ENCODE measurements around the gene ZNF318.
A peak's percentile ranks its signal among the peaks of the same experiment; 100 is the strongest.
"Not testable (repeated sequence)": the region's sequence is repeated elsewhere in the genome, so short reads cannot be mapped to it uniquely, and the experiment has no call there.

The ZNF318 gene

GRCh38 chr6:43368259-43369160, 937 bp downstream of the ZNF318 start:
- TF ChIP-seq GATA1 (IDR thresholded peaks at IDR 0.05; ENCODE audit: low read depth, low read length) = no peak
- no peak for TF ChIP-seq POLR2A (IDR thresholded peaks at IDR 0.05; ENCODE audit: low read length)
- peak; percentile 42 to 58 for DNase-seq

GRCh38 chr6:43367245-43367984, 2.0 kb downstream of the ZNF318 start:
- peak in 1 of 2 experiments; percentile 14 for DNase-seq
- TF ChIP-seq POLR2A (IDR thresholded peaks at IDR 0.05; ENCODE audit: low read length) = no peak

DNA sequence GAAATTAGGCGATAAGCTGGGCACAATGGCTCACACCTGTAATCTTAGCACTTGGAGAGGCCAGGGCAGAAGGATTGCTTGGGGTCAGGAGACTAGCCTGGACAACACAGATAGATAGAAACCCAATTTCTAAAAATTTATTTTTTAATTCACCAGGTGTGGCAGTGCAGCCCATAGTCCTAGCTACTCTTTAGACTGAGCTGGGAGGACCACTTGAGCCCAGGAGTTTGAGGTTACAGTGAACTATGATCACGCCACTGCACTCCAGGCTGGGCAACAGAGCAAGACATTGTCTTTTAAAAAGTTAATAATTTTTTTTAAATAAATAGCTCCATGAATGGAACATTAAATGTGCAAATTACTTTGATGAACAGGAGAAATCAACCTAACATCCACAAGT, 8.2 kb downstream of the ZNF318 start:
- no peak for DNase-seq
- TF ChIP-seq POLR2A (IDR thresholded peaks at IDR 0.05; ENCODE audit: low read length) = no peak
- TF ChIP-seq GATA1 (IDR thresholded peaks at IDR 0.05; ENCODE audit: low read depth, low read length) = no peak

DNA sequence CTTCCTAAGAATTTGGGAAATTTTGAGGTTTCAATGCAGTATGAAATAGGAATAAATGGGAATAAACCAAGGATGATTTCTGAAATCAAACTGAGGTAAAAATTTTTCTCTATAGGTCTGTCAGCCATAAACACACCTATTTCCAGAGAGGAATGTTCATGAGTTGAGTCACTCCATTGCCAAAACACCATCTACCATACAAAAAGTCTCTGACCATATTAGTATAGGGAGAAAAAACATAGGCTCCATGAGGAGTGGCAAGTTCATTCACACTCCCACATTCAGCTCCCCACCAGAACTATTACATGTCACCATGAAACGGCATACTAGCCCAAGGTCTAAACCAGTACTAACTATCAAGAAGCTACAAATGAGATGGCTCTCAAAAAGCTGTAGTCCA, 9.6 kb downstream of the ZNF318 start:
- TF ChIP-seq POLR2A (IDR thresholded peaks at IDR 0.05; ENCODE audit: low read length) (no peak), GATA1 (IDR thresholded peaks at IDR 0.05; ENCODE audit: low read depth, low read length) (no peak)
- DNase-seq = no peak

DNA sequence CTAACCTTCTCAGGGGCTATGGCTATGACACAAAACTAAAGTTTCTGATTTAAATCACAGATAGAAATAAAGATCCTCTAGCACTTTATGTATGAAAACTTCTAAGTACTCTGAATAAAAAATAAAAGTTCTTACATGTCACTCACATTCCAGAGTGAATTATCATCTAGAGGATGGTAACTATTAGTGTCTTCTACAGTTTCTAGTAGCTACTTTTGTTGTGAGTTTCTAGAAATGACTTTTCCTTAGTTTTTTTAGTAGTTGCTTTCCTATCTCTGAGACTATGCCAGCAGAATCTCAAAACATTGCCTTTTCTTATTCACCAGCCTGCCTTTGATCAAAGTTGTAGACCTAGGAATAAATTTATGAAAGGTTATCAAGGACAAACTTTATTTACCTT, 10.1 kb downstream of the ZNF318 start:
- TF ChIP-seq GATA1 (IDR thresholded peaks at IDR 0.05; ENCODE audit: low read depth, low read length) (no peak), POLR2A (IDR thresholded peaks at IDR 0.05; ENCODE audit: low read length) (no peak)

GRCh38 chr6:43355862-43356590, 13.4 kb downstream of the ZNF318 start:
- DNase-seq = peak; percentile 10 to 11
- no peak for TF ChIP-seq POLR2A (IDR thresholded peaks at IDR 0.05; ENCODE audit: low read length)
- TF ChIP-seq GATA1 (IDR thresholded peaks at IDR 0.05; ENCODE audit: low read depth, low read length) = no peak

More for the DNA sequence above, 10.1 kb downstream of the ZNF318 start:
- no peak for DNase-seq

GRCh38 chr6:43351951-43352350, 17.5 kb downstream of the ZNF318 start:
- not testable (repeated sequence) for DNase-seq

GRCh38 chr6:43347444-43347843, 22.0 kb downstream of the ZNF318 start:
- TF ChIP-seq POLR2A (IDR thresholded peaks at IDR 0.05; ENCODE audit: low read length) = no peak
- no peak for TF ChIP-seq GATA1 (IDR thresholded peaks at IDR 0.05; ENCODE audit: low read depth, low read length)
- DNase-seq = no peak

DNA sequence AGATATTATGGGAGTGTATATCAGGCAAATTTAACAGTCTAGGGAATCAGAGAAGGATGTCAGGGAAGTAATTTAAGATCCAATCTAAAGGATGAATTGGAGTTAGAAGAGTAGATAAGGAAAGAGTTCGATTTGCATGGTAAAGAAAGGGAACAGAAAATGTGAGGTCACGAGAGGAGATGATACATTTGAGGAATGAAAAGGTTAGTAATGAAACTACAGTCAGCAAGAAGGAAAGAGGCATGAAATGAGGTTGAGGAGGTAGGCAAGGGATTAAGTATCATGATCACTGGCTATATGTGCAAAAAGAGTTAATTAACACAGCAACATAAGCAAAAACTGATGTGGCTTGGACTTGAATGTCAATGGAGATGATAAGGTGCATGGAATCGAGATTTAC, 22.4 kb downstream of the ZNF318 start:
- no peak for TF ChIP-seq GATA1 (IDR thresholded peaks at IDR 0.05; ENCODE audit: low read depth, low read length)
- TF ChIP-seq POLR2A (IDR thresholded peaks at IDR 0.05; ENCODE audit: low read length) = no peak
- no peak for DNase-seq

GRCh38 chr6:43346243-43346642, 23.2 kb downstream of the ZNF318 start:
- not testable (repeated sequence) for DNase-seq

GRCh38 chr6:43339168-43339567, 30.3 kb downstream of the ZNF318 start:
- no peak for TF ChIP-seq POLR2A (IDR thresholded peaks at IDR 0.05; ENCODE audit: low read length)
- TF ChIP-seq GATA1 (IDR thresholded peaks at IDR 0.05; ENCODE audit: low read depth, low read length) = no peak
- DNase-seq = no peak

DNA sequence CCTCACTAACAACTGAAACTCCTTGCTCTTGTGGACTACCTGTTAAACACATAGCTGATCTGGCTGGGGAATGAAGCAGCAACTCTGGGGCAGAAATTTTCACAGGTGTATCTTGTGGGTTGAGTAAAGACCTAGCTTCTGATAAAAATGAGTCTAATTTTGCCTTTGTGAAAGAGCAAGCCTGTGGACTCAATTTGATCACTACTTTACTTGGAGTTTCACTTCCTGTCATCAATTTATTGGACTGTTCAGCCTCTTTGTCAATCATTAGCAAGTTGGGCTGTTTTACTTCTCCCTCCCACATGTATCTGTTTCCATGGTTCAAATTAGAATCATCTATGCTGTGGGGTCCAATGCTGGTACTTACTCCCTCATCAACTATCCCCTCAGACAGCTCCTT, 31.2 kb downstream of the ZNF318 start:
- TF ChIP-seq GATA1 (IDR thresholded peaks at IDR 0.05; ENCODE audit: low read depth, low read length) (no peak), POLR2A (IDR thresholded peaks at IDR 0.05; ENCODE audit: low read length) (no peak)
- DNase-seq = no peak

- TF ChIP-seq GATA1 (IDR thresholded peaks at IDR 0.05; ENCODE audit: low read depth, low read length) = no peak
- no peak for TF ChIP-seq POLR2A (IDR thresholded peaks at IDR 0.05; ENCODE audit: low read length)
- no peak for DNase-seq
These were observed 33.1 kb downstream of the ZNF318 start for GRCh38 chr6:43336382-43336781.

- no peak for DNase-seq
- TF ChIP-seq GATA1 (IDR thresholded peaks at IDR 0.05; ENCODE audit: low read depth, low read length) (no peak), POLR2A (IDR thresholded peaks at IDR 0.05; ENCODE audit: low read length) (no peak)
These were observed 34.0 kb downstream of the ZNF318 start for GRCh38 chr6:43335469-43335868.

Data from erythroblast (primary cell).